T1000 (cell line): ENCODE measurements around the gene RBPJL.
"Not testable (repeated sequence)": the region's sequence is repeated elsewhere in the genome, so short reads cannot be mapped to it uniquely, and the experiment has no call there.

Source experiments
- DNase-seq: peaks from one replicate; lab custom pipeline; 2025; ENCODE audit warnings: mixed read lengths; lab: John Stamatoyannopoulos, UW

Gene RBPJL

DNA sequence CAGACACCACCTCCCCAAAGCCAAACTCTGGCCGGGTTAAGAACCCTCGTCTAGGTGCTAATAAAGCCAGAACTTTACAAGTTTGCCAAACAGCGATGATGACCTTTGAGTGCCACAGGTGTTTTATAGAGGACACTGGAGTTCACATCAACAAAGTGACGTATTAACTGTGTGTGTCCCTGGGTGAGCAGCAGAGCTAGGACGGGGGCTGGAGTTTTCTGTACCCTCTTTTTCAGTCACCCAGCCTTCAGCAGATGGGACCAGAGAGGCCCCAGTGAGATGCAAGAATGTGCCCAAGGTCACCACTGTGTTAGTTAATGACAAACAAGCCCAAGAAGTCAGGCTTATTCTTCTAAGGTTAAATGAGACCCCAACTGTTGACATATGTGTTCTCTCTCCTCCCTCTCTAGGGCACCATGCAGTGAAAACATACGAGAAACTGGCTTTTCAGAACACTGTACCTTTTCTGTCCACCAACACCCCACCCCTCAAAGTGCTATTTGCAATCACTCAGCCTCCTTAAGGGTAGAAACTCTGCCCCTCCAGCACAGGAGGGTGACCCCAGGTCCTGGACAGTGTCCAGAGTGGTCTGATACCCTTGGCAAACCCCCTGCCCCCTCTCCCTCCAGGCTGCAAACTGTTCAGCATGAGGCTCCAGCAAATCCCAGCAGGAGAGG, 36.4 kb downstream of the RBPJL start:
- DNase-seq, result no peak

DNA sequence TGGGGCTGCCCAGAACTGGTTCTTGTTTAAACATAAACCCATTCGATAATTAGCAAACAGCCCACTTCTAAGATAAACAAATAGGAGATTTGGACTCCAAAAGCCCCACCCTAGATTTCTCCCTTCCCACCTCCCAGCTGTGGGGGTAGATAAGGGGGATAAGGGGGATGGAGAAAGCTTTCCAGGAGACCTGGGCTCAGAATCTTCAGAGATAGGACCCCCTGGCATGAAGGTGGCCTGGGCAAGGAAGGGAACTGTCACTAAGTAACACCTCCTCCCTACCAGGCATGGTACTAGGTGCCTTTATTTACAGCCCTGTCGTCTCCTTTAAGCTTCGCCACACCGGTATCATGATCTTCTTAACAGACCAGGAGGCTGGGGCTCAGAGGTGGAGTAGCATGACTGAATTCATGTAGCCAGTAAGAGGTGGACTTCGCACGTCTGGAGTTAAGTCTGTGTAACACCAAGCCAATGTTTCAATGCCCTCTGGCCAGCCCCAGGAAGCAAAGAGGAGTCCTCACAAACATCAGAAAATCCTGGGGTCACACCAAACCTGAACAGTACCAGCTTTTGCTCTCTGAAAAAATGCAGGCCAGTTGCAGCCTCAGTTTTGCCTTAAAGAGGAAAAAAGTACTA, 37.0 kb downstream of the RBPJL start:
- DNase-seq, result no peak

DNA sequence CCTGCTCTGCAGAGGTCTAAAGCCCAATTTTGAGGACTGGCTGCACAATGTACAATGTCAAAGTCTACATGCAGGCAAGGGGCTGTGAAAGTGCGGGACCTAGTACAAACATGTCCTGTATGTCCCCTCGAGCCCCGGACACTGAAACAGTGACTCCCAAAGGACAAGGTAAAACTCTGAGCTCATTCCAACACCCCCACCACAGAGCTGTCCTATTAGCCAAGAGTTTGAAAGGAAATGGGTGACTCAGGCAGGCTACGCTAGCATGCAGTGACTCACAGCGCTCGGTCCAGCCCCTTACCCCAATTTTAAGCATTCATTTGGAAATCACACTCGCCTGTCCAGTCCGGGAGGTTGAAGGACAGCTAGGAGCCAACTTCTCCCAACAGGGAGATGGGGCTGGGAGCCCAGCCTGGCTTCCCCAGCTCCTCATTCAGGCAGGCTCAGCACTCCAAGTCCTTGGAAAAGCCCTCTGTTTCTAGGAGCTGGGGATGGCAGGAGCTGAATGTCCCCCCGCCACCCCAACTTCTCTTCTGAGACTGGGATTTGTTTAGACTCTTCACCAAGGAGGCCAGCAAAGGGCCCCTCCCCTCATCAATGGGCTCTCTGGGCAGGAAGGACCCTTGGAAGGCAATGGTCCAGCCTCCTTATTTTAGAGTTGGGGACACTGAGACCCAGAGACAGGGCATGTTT, 37.7 kb downstream of the RBPJL start:
- DNase-seq, result peak; percentile 74

DNA sequence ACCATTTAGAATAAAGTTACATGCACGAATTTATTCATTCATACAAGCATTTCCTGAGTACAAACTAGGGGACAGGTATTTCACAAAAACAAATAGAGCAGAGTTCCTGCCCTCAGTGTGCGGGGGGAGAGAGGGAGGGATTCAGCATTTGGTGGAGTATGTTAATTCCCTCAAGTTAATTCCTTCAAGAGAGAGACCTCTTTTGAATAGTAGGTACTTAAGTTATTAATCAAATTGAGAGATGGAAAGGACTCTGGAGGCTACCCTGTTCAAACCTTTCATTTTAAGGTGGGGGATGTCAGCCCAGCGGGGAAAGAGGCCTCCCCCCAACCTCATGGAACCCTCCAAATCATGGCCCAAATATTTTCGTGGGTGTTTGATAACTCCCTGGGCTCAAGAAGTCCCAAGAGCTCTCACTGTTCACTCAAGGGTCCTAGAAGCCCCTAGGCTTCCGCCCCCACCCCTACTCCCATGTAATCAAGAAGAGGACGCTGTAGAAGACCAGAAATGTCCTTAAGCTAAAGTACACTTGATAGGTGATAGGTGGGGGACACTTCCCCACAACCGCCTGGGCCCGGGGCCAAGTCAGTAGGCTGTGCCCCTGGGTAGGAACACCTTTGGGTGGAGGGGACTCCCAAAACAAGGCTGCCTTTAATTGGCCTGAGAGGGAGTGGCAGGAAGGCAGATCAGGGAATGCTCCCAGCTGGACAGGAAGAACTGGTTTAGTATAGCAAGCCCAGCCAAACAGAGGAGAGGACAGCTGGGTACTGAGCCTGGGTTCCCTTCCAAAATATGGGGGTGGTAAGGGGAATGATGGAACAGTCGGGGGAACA, 38.7 kb downstream of the RBPJL start:
- DNase-seq, result no peak

DNA sequence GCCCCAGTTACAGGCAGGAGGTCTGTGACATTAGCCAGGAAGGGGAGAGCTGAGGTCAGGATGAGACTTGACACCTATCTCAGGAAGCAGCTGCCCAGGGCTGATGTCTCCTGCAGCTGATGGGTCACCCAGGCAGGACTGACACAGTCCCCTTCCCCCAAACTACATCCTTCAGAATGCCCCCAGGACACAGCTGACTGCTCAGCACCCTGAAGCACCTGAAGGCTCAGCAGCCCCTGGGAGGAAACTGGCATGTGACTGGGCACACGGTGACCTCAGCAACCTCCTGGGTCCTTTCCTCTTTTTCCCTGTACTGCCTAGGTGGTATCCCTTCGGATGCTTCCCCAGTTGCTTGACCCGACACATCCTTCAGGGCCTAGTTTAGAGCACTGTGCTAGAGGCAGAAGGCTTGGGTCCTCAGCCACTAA, 39.7 kb downstream of the RBPJL start:
- DNase-seq, result no peak

DNA sequence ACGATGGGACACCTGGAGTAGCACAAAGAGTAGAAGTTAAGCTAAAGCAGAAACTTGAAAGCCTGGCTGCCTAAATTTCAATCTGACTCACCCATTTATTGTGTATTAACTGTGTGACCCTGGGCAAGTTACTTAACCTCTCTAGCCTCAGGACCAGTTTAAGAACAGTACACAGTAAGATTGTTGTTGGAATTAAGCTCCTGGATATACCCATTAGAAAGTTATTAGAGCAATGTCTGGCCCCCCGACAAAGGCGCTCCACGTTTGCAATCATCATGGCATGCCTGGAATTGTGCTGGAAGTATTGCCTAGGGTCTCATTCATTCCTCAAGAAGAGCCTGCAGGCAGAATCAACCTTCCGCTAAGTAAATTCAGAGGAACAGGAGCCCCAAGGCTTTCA, 40.2 kb downstream of the RBPJL start:
- no peak for DNase-seq

DNA sequence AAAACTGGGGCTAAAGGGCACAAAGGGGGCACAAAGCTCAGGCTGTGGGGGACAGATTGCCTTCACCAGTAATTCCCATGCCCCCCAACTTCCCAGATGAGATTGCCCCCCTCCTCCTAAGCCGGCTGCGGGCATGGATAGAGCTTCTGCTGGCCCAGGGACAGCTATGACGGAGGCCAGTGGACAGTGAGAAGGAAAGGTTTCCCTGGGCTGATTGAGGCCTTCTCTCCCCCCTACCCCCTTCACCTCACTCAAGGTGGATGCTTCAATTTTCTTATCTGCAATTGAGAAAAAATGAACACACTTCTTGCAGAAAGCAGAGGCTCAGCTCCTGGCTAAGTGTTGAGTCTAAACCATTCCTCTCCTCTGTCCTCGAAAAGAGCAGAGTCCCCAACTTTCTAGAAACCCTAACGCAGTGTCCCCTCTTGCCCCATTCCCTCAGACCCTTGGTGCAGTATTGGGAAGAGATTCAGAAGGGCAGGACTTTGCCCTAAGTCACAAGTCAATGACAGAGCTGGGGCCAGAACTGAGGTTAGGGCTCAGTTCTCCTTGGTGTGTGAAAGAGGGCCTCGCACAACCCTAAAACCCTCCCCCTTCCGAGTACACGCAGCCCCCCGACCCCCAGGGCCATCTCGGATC, 40.8 kb downstream of the RBPJL start:
- no peak for DNase-seq

DNA sequence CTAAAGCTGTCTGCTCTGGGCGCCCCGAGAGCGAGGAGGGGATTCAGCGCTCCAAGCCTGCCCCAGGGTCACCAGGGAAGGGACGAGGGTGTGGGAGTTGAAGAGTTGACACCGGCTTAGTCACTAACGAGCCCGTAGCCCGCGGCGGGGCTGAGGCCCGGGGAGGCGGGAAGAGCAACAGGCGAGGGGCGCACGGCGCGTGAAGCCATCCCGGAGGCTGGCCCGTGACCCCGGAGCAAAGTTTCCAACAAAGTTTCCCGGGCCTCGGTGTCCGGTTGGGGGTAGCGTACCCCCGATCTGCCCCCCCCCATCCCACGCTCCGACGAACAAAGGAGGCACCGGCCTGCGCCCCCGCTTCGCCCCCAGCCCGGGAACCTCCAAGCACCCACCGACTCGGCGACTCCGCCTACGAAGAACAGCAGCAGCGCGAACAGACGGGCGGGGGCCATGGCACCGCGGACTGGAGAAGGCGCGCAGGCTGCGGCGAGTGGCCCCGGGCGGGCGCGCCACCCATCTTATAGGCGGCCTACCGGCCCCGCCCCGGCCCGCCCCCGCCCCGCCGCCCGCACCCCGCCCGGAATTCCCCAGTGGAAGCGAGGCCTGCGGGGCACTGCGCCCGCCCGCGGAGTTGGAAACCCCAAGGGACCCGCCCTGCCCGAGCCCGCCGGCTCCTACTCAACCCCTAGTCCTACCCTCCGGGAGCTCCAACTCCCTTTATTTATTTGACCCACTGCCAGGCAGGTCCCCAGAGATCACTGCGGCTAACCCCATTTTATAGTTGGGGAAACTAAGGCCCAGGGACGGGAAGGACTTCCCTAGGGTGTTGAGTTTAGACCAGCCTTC, 41.5 kb downstream of the RBPJL start, which contains the start of gene SDC4:
SDC4 (minus strand) TSS at position 489 of the 843 bp plus-strand sequence; CDS start at position 449, 40 bp downstream.
- peak; percentile 84 for DNase-seq

DNA sequence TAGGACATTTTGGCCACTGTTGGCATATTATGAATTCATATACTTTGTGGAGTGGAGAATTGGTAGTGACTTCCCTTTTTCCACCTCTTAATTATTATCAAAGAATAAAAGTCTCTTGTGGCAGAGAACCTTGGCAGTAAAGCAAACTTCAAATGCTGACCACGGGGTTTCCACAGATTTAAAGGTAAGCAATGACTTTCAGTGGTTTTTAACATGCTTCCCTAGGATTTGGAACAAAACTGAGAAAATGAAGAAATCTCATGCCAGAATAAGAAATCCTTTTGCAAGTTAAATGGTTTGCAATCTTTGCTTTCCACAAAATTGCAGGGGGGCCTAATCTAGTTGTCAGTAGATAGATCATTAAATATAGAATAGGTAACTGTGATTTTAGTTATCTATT, 43.6 kb downstream of the RBPJL start:
- DNase-seq, result no peak

DNA sequence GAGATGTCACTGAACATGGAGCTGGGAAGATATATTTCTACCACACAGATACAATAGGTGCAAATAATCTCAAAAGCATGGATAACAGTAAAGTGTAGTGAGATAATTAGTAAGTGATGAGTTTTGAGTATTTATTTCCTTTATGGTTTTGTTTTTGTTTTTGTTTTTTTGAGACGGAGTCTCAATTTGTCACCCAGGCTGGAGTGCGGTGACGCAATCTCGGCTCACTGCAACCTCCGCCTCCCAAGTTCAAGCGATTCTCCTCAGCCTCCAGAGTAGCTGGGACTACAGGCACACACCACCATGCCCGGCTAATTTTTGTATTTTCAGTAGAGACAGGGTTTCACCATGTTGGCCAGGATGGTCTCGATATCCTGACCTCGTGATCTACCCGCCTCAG, 44.2 kb downstream of the RBPJL start:
- not testable (repeated sequence) for DNase-seq

DNA sequence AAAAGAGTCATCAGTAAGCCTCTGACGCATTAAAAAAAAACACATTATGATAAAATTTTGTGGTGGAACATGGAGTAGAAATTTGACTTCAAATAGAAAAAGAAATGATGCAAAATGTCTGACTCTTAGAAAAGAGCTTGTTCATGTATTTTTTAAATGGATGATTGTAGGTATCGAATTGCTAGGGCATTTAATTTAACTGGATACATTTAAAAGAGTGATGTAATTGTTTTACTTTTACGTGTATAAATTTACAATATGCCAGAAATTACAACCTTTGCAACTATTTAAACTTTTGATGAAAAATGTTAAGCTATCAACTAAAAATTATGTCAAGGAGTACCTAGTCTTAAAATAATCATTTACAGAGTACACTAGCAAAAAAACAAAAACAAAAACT, 46.1 kb downstream of the RBPJL start:
- no peak for DNase-seq

DNA sequence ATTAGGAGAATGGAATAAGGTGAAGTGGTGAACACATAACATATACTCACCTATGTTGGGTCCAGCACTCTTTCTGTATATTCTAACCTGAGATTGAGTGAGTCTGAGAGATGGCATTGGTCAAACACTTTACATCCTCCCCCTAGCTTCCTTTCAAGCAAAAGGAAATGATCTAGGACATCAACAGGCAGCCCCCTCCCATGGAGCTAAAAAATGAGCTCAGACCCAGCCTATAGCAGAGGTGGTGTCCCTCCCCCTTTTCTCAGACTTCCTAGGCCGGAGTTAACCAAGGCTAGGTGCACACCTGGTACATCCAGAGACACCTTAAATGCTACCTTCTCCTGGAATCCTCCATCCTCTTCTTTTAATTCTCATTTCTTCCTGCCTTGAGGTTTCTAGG, 47.1 kb downstream of the RBPJL start:
- no peak for DNase-seq

DNA sequence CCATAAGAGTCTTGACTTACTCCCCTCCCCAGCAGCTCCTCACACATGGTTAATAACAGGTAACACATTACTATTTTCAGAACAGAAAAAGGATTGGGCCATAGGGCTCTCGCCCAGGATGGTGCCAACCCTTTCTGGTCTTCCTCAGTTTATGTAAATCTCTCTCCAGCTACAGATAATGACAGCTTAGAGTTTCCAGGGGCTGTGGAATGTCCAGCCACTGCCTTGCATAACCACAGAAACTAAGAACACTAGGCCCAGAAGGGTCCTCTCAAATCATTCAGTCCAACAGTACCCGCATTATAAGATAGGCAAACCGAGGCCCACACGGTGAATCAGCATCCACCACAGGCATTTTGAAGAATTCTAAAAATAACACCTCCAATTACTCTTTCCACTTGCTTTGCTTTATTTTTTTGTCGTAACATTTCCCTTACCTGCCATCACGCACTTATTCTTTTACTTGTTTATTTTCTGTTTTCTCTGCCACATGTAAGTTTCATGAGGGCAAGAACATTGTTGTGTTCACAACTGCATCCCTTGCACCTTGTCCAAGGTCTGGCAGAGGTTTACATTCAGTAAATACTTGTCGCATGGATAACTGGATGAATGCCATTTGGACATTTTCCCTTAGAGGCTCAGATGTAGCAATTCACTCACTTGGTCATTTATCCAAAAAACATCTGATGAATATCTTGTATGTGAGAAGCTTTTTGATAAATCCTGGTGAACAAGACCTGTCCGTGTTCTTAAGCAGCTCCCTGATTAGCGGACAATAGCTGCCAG, 48.0 kb downstream of the RBPJL start:
- no peak for DNase-seq

DNA sequence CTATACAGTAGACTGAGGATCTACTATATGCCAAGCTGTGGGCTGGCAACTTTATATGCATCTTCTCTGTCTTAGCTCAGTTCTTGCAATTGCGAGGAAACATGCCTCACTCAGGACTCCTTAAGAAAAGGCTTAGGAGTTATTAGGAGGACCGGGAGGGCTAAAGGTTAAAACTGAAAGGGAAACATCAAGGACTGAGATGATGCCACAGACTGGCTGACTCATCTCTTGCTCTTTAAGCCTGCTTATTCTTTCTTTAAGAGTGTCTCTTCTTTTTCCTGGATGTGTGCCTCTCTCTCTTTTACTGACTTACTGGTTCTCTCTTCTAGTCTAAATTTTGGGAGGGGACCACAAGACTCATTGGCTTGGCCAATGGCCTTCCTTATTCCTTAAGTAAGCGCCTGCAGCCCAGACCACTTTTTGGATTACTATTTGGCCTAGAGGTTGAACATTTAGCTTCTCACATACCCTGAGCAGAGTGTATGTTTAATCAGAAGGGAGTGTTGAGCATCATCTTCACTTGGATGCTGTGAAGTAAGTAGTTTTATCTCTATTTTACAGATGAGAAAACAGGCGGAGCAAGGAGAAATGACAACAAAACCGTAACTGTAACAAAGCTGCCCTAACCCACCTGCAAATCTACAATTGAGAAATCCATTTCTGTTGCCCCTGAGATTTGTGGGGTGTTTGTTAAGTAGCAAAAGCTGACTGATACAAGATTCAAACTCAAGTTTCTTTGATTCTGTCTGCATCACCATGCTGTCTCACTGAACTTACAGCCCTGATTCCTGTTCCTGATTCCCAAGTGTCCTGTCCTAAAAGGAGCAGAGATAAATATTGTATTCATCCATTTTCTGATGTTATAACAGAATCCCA, 48.8 kb downstream of the RBPJL start:
- DNase-seq, result no peak

DNA sequence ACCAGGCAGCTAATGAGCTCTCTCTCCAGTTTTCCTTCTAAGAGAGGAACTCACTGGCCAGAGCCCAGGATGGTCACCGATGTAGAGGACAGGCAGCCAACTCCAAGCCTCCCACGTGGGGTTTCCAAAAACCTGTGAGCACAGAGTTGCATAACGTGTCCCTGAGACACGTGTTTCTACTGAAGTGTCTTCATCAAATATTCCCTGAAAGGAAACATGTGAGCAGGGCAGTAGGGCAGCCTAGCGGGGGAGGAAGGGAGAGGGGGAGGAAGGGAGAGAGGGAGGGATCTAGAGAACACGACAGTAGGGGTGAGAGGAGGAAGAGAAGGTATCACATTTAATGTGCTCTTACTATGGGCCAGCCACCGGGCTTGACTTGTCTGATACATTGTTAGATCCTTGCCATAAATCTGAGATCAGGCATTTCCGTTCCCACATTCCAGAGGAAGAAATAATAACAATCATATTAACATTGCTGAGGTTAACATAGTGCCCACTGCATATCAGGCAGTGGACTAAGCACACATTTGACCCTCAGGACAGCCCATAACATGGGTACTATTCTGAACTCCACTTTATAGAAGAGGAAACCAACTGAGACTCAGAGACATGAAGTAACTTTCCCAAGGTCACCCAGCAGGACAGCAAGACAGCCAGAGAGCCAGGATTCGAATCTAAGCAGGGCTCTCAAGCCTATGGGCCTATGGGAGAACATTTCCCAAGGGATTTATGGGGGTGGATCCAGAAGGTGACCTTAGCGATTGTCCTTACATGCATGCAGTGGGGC, 51.8 kb downstream of the RBPJL start:
- DNase-seq, result no peak

DNA sequence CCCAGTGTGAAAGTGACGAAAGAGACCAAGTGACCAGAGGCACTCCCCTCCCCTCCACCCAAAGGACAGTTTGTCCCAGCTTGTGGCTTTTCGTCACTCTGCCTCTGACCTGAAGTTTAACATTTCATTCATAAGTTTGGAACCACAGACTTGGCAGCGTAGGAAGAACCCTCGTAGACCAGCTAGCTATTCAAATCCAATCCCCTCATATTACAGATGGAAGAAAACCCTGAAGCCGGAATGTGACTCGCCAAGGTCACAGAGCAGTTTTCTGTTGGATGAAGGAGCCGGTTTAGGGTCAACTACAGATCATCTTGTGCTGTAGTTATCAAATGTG, 52.4 kb downstream of the RBPJL start:
- DNase-seq, result no peak

DNA sequence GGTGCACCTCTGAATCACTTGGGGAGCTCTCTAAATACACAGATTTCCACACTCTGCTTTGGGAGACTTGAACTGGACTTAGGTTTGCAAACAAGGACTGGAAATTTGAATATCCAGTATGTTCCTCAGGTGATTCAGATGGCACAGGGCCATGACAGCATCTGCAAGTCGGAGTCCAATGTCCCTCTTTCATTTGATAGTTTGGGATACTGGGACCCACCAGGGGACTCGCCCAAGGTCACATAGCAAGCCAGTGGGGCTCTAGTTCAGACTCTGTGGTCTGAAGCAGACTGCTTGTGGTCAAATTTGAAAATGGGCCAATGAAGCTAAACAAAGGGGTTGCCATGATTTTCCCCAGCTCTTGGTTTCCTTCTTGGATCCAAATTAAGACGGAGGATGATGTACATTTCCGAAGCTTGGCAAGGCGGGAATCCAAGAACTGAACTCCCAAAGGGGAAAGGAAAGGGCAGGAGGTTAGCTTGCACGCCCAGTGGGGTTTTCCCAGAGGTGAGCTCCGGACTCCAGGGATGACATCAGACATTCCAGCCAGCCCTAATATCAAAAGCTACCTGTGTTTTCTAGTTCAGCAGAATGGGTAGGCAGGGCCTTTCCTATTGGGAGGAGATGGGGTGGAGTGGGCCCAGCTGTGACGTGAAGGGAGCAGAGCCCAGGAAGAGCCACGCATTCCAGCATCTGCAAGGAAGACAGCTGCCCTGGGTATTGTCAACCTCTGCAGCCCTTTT, 52.9 kb downstream of the RBPJL start:
- DNase-seq, result no peak

DNA sequence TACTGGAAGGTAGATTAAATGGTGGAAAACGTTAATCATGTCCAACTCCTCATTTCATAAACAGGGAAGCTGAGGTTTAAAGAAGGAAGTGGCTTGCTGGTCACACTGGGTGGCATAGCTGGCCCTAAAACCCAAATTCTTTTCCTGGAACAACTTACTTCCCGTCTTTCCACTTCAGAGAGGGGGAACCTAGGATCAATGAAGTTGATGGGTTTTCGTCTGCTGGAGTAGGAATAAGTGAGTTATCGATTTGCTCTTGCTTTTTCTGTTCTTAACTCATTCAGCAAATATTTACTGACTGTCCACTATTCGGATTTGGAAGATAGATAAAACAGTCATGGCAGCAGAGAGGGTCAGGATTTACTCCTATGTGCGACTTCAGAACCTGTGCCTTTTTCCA, 55.2 kb downstream of the RBPJL start:
- DNase-seq, result no peak
